Trophoblast cell (in vitro differentiated cells and primary cell): ENCODE measurements around the gene SREBF2.

Source experiments
- DNase-seq, 2 donors: peaks; one replicate each; pipeline ENCODE4 v3.0.0-alpha.2; 2016
- H2AFZ ChIP-seq: 2 replicates; pipeline ENCODE4 v1.6.1; 2013; ENCODE audit warnings: low read length, moderate library complexity, mild to moderate bottlenecking; ENCODE audit not compliant: insufficient read depth, poor library complexity
- H2AK5ac ChIP-seq: 2 replicates; pipeline ENCODE4 v1.6.1; 2013; ENCODE audit warnings: mild to moderate bottlenecking, low read length
- H2BK120ac ChIP-seq: 2 replicates; pipeline ENCODE4 v1.6.1; 2013; ENCODE audit warnings: low read length, mild to moderate bottlenecking, moderate library complexity; ENCODE audit not compliant: insufficient read depth, poor library complexity
- H2BK12ac ChIP-seq: 2 replicates; pipeline ENCODE4 v1.6.1; 2013; ENCODE audit warnings: mild to moderate bottlenecking, low read length, moderate library complexity
- H2BK5ac ChIP-seq: 2 replicates; pipeline ENCODE4 v1.6.1; 2013; ENCODE audit warnings: low read length, low read depth, moderate library complexity, mild to moderate bottlenecking; ENCODE audit not compliant: poor library complexity
- H3K14ac ChIP-seq: 2 replicates; pipeline ENCODE4 v1.6.1; 2013; ENCODE audit warnings: mild to moderate bottlenecking, low read length
- H3K18ac ChIP-seq: 2 replicates; pipeline ENCODE4 v1.6.1; 2013; ENCODE audit warnings: mild to moderate bottlenecking, low read length
- H3K23ac ChIP-seq: 2 replicates; pipeline ENCODE4 v1.6.1; 2013; ENCODE audit warnings: low read length
- H3K27ac ChIP-seq: 2 replicates; pipeline ENCODE4 v1.5.1; 2013; ENCODE audit warnings: low read depth, mild to moderate bottlenecking, inconsistent platforms, low read length, moderate library complexity
- H3K27me3 ChIP-seq: 2 replicates; pipeline ENCODE4 v1.6.1; 2013; ENCODE audit warnings: inconsistent platforms, mild to moderate bottlenecking, low read length, moderate library complexity; ENCODE audit not compliant: insufficient read depth
- H3K36me3 ChIP-seq, 2 experiments: 1 replicate in 1 of 2; 2 replicates in 1 of 2; pipeline ENCODE4 v1.6.1; 2013; ENCODE audit warnings: low read length in 2 of 2, mild to moderate bottlenecking in 2 of 2, moderate library complexity in 1 of 2; ENCODE audit not compliant: insufficient read depth in 2 of 2, control insufficient read depth in 1 of 2
- H3K4ac ChIP-seq: 2 replicates; pipeline ENCODE4 v1.6.1; 2013; ENCODE audit warnings: low read depth, mild to moderate bottlenecking, low read length, moderate library complexity
- H3K4me1 ChIP-seq, 2 experiments: 1 replicate in 1 of 2; 2 replicates in 1 of 2; pipeline ENCODE4 v1.6.1; 2013; ENCODE audit warnings: low read length in 2 of 2, mild to moderate bottlenecking in 2 of 2, moderate library complexity in 1 of 2; ENCODE audit not compliant: insufficient read depth in 2 of 2, control insufficient read depth in 1 of 2
- H3K4me2 ChIP-seq: 2 replicates; pipeline ENCODE4 v1.6.1; 2013; ENCODE audit warnings: inconsistent platforms, mild to moderate bottlenecking, low read length, moderate library complexity
- H3K4me3 ChIP-seq: 2 replicates; pipeline ENCODE4 v1.5.1; 2013; ENCODE audit warnings: mild to moderate bottlenecking, low read depth, low read length, inconsistent platforms
- H3K79me1 ChIP-seq: one replicate; pipeline ENCODE4 v1.6.1; 2013; ENCODE audit warnings: low read length
- H3K79me2 ChIP-seq: 2 replicates; pipeline ENCODE4 v1.6.1; 2013; ENCODE audit warnings: low read length, mild to moderate bottlenecking; ENCODE audit not compliant: control insufficient read depth, insufficient read depth, poor library complexity
- H3K9ac ChIP-seq: 2 replicates; pipeline ENCODE4 v1.6.1; 2013; ENCODE audit warnings: mild to moderate bottlenecking, low read length
- H3K9me3 ChIP-seq: 2 replicates; pipeline ENCODE4 v1.6.1; 2013; ENCODE audit warnings: low read depth, mild to moderate bottlenecking, control low read depth, inconsistent platforms, low read length; ENCODE audit not compliant: insufficient read depth
- H4K12ac ChIP-seq: 2 replicates; pipeline ENCODE4 v1.6.1; 2013; ENCODE audit warnings: low read depth, mild to moderate bottlenecking, low read length, moderate library complexity
- H4K8ac ChIP-seq: 2 replicates; pipeline ENCODE4 v1.6.1; 2013; ENCODE audit warnings: low read depth, mild to moderate bottlenecking, low read length, moderate library complexity
- H4K91ac ChIP-seq: one replicate; pipeline ENCODE4 v1.6.1; 2013; ENCODE audit warnings: low read depth, mild to moderate bottlenecking, low read length, moderate library complexity
- WGBS: extraction: QIAGEN DNeasy Blood & Tissue Kit; methylation state at CpG from one replicate; pipeline ENCODE4 v1.1.7; 2013; ENCODE audit warnings: missing lambda C conversion rate; ENCODE audit not compliant: insufficient read length, insufficient coverage; ENCODE audit errors: extremely low coverage; 5-methylcytosine and 5-hydroxymethylcytosine counted together

SREBF2 gene

GRCh38 chr22:41891407-41891806, 58.5 kb downstream of the SREBF2 start:
- WGBS, result no CpG with 5 or more reads among the region's 9 CpGs
- Histone ChIP-seq H3K4me2 (no peak overlapping the region), H3K79me1 (no peaks in the 10 kb centered on the region)

GRCh38 chr22:41892721-41893120, 59.8 kb downstream of the SREBF2 start:
- Histone ChIP-seq H3K9me3 (peaks cover 1% of the 10 kb centered on the region), H3K18ac (no peak overlapping the region), H2AK5ac (no peak overlapping the region), H2BK5ac (no peak overlapping the region), H4K91ac (no peak overlapping the region), H4K8ac (no peak overlapping the region), H3K27me3 (no peaks in the 10 kb centered on the region), H3K23ac (no peak overlapping the region), H3K36me3 (peaks cover 72 to 76% of the 10 kb centered on the region in 2 experiments), H3K79me2 (no peaks in the 10 kb centered on the region), H2BK12ac (no peak overlapping the region), H2AFZ (no peak overlapping the region), H3K27ac (no peak overlapping the region), H3K9ac (no peak overlapping the region), H4K12ac (no peak overlapping the region), H3K4me3 (no peak overlapping the region), H3K4ac (no peak overlapping the region), H3K4me2 (no peak overlapping the region), H2BK120ac (no peak overlapping the region), H3K79me1 (no peaks in the 10 kb centered on the region), H3K4me1 (no peaks in the 10 kb centered on the region), H3K14ac (no peak overlapping the region)
- no peak for DNase-seq
- WGBS, result no CpG with 5 or more reads among the region's 4 CpGs

More at GRCh38 chr22:41891407-41891806, 58.5 kb downstream of the SREBF2 start:
- Histone ChIP-seq H2BK12ac (no peak overlapping the region), H3K14ac (no peak overlapping the region), H4K8ac (no peak overlapping the region), H4K91ac (no peak overlapping the region), H3K36me3 (peaks cover 65 to 74% of the 10 kb centered on the region in 2 experiments), H2BK120ac (no peak overlapping the region), H3K23ac (no peak overlapping the region), H3K18ac (no peak overlapping the region), H3K27ac (no peak overlapping the region), H2AK5ac (no peak overlapping the region), H3K4ac (no peak overlapping the region), H3K4me1 (no peaks in the 10 kb centered on the region), H3K79me2 (no peaks in the 10 kb centered on the region), H3K4me3 (no peak overlapping the region), H4K12ac (no peak overlapping the region), H3K9me3 (peaks cover 1% of the 10 kb centered on the region), H2AFZ (no peak overlapping the region), H3K27me3 (no peaks in the 10 kb centered on the region), H2BK5ac (no peak overlapping the region), H3K9ac (no peak overlapping the region)
- no peak for DNase-seq

- H2BK120ac ChIP-seq, result no peak overlapping the region
- no peak overlapping the region for H3K9ac ChIP-seq
- no peak overlapping the region for H3K18ac ChIP-seq
- H4K8ac ChIP-seq, result no peak overlapping the region
- no peak for DNase-seq
- no peak overlapping the region for H4K91ac ChIP-seq
- no peaks in the 10 kb centered on the region for H3K27me3 ChIP-seq
- no peaks in the 10 kb centered on the region for H3K4me1 ChIP-seq
- no peak overlapping the region for H2AK5ac ChIP-seq
- H3K4me2 ChIP-seq, result no peak overlapping the region
- H3K79me2 ChIP-seq, result no peaks in the 10 kb centered on the region
- peaks cover 77 to 78% of the 10 kb centered on the region in 2 experiments for H3K36me3 ChIP-seq
- H3K79me1 ChIP-seq, result no peaks in the 10 kb centered on the region
- no peak overlapping the region for H3K27ac ChIP-seq
- H3K4me3 ChIP-seq, result no peak overlapping the region
- H4K12ac ChIP-seq, result no peak overlapping the region
- WGBS, result no CpG with 5 or more reads among the region's 7 CpGs
- H2AFZ ChIP-seq, result no peak overlapping the region
- H3K23ac ChIP-seq, result no peak overlapping the region
- H2BK12ac ChIP-seq, result no peak overlapping the region
- no peak overlapping the region for H3K4ac ChIP-seq
- peaks cover 1% of the 10 kb centered on the region for H3K9me3 ChIP-seq
- no peak overlapping the region for H3K14ac ChIP-seq
- H2BK5ac ChIP-seq, result no peak overlapping the region
Observed at GRCh38 chr22:41893591-41894375, 60.9 kb downstream of the SREBF2 start.

- H3K27me3 ChIP-seq, result no peaks in the 10 kb centered on the region
- no peak for DNase-seq
- no peak overlapping the region for H2AFZ ChIP-seq
- H3K27ac ChIP-seq, result no peak overlapping the region
- no peak overlapping the region for H3K14ac ChIP-seq
- H2AK5ac ChIP-seq, result no peak overlapping the region
- no peak overlapping the region for H4K91ac ChIP-seq
- H2BK120ac ChIP-seq, result no peak overlapping the region
- no peaks in the 10 kb centered on the region for H3K79me1 ChIP-seq
- no peaks in the 10 kb centered on the region for H3K79me2 ChIP-seq
- peak overlapping the region; percentile 39 for H3K4me3 ChIP-seq
- no peak overlapping the region for H4K12ac ChIP-seq
- no peak overlapping the region for H3K4ac ChIP-seq
- no peak overlapping the region for H2BK5ac ChIP-seq
- no peak overlapping the region for H3K9ac ChIP-seq
- H3K18ac ChIP-seq, result no peak overlapping the region
- H2BK12ac ChIP-seq, result no peak overlapping the region
- H3K9me3 ChIP-seq, result peaks cover 1% of the 10 kb centered on the region
- no CpG with 5 or more reads among the region's 11 CpGs for WGBS
- no peak overlapping the region for H4K8ac ChIP-seq
- H3K36me3 ChIP-seq, result peaks cover 84 to 85% of the 10 kb centered on the region in 2 experiments
- H3K23ac ChIP-seq, result no peak overlapping the region
- H3K4me2 ChIP-seq, result no peak overlapping the region
- H3K4me1 ChIP-seq, result no peaks in the 10 kb centered on the region
Observed at GRCh38 chr22:41898645-41899044, 65.7 kb downstream of the SREBF2 start.
